Endothelial cell of hepatic sinusoid (primary cell): Measurements from ENCODE around the gene CCDC179.

ENCODE experiments used
- in situ Hi-C: cut with HindIII; loops from 2 replicates; pipeline ENCODE4 v1.10.0; 2017; ENCODE audit warnings: low sequenced_read_pairs

The CCDC179 gene

DNA sequence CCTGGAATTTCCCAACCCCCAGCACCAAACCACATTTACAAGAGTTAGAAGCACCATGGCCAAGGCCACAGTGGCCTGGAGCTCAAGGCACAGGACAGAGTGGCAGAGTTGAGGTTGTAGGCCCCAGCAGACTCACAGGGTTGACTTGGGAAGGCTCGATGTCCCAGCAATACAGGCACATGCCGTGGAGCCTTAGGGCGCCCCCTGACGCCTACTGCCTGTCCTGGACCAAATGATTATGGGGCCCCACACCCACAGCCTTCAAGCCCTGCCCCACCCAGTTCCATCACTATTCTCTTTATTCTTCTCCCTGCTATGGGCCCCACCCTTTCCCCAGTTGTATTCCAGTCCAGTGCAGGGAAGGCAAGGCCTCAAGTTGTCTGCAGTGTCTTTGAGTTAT is at the start of gene CCDC179:
Gene CCDC179, minus strand, starts transcription at position 234 of the 400 bp plus-strand sequence. Its CDS starts 53 bp downstream, at position 181.
- in situ Hi-C loops = no loop called here

DNA sequence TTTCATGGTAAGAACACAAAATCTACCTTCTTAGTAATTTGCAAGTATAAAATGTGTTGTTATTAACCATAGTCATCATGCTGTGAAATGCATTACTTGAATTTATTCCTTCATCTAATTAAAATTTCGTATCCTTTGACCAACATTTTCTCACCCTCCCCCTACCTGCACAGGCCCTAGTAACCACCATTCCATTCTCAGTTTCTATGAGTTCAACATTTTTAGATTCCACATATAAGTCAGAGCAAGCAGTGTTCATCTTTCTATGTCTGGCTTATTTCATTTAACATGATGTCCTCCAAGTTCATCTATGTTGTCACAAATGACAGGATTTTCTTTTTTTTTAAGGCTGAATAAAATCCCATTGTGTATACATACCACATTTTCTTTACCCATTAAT is 43.5 kb upstream of the CCDC179 start:
- in situ Hi-C loops = no loop called here

DNA sequence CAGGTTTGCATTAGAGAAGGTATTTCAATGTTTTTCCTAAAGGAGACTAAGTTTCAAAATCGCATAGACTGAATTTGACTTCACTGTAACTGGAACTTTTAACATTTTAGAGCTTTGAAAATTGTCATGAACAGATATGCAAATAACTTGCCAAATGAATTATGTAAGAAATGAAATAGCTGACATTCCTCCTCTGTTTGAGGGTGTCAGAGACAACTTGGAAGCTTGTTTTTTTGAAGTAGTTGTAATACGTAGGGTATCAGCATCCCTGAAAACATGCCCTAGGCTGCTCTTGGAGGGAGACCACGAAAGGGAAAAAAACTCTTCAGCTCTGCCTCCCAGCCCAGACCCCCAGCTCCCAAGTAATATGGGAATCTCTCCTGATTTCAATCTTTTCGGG is 41.3 kb upstream of the CCDC179 start:
- in situ Hi-C loops = no loop called here

DNA sequence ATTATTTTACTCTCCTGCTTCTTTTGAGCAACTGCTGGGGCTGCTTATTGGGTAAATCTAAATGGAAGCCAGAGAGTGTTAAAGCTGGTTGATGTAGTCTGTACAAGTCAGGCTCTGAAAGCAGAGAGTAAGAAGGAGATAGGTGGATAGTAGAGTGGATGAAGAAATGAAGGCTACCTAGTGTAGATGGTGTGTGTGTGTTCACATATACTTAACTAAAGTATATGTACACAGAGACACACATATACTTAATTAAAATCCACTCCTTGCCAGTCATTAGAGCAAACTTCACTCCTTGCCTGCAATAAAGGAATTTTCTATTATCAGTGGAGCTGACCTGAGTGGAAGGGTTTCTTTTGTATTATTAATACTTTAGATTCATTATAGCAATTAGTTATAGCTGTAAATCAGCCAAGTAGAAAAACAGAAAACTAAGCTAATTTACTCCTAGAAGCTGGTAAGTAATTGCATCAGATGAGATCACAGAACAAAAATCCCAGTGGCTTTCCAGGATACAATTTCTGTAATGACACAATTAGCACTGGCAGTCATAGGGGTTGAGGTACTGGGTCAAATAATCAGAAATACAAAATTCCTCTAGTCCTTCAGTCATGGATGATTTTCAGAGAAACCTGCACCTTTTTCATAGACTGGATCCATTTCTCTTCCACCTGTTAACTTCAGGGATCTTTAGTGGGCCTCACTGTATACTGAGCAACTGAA is 40.7 kb upstream of the CCDC179 start:
- in situ Hi-C loops = no loop called here

DNA sequence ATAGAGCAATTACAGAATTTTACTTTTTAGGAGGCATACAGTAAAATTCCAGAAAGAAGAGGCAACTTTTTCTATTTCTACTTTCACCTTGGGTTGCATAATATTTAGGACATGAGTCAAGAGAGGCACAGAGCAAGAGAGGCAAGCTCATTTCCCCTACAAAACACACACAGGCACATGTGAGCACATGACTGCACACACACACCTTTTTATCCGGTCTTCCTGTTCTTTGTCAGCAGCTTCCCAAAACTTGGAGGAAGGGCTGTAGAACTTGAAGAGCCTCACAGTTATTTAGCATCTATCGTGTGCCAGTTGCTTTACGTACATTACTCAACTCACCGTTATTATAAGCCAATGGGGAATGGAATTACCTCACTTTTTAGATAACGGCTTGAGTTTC is 37.8 kb upstream of the CCDC179 start:
- in situ Hi-C loops = no loop called here

GRCh38 chr11:22890227-22890626 is 30.0 kb upstream of the CCDC179 start:
- in situ Hi-C loops = no loop called here

- in situ Hi-C loops = no loop called here
Observed at GRCh38 chr11:22884217-22884616, 23.9 kb upstream of the CCDC179 start.

DNA sequence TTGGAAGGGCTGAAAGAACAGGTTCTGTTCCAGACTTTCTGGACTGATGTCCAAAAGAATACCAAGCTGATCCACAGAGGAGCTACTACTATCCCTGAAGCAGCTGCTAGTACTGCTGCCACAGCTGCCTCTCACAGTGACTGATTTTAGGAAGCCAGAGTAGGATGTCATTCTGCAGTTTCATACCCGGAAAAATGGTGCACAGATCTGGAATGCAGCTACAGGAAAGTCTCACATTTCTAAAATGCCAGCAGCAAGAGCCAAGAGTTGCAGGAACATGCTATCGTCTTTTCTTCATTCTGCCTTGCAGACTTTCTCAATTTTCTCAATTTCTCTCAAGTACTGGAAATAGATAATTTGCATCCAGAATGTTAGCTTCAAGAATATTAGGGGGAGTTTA is 19.4 kb upstream of the CCDC179 start:
- in situ Hi-C loops = no loop called here

DNA sequence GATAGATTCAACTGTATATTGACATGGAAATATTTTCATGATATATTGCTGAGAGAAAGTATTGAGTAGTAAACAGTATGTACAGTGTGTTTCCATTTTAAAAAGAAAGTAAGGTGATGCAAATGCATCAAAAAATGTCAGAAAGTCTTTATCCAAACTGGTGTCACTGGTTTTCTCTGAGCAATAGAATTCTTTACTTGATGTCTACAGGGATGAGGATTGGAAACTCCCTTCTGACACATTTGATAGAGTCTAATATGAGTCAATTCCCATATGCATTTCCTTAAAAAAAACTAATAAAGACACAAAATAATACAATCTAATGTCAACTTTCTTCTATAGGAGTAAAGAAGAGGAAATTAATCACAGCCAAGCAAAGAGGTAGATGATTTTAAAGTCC is 18.3 kb upstream of the CCDC179 start:
- in situ Hi-C loops = no loop called here

DNA sequence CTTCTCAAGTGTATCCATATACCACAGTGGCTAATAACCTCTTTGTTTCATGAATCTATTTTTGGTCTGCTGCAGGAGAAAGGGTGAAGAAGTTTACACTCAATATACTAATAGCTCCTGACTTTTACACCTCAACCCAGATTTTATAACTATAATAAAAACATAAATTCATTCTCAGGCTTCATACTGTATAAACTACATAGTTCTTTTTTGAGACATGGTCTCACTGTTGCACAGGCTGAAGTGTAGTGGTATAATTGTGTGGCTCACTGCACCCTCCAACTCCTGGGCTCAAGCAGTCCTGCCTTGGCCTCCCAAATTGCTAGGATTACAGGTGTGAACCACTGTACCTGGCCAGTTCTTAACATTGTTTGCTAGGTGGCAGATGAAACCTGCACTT is 17.8 kb upstream of the CCDC179 start:
- in situ Hi-C loops = no loop called here

GRCh38 chr11:22875869-22876473 is 15.7 kb upstream of the CCDC179 start:
- in situ Hi-C loops = no loop called here

- in situ Hi-C loops = no loop called here
Observed at GRCh38 chr11:22869325-22869724, 9.1 kb upstream of the CCDC179 start.

DNA sequence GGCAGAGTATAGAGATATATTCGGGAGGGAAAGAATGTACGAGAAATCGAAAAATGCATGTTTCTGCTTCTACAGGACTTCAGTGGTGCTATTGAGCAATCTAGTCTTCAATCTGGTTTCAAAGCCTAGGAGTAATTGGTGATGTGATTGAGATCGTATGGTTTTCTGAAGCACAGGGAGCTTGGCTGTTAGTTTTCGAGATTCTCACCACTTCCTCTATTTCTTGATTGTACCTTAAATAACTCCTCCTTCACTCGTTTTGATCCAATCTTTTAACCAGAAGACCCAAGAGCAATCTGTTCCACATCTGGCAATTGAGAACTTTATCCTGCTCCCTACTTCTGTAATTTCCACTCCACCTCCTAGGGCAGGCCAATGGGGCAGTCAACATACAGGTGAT is 518 bp downstream of the CCDC179 start:
- in situ Hi-C loops = no loop called here

GRCh38 chr11:22851477-22851876 is 8.8 kb downstream of the CCDC179 start:
- in situ Hi-C loops = no loop called here

DNA sequence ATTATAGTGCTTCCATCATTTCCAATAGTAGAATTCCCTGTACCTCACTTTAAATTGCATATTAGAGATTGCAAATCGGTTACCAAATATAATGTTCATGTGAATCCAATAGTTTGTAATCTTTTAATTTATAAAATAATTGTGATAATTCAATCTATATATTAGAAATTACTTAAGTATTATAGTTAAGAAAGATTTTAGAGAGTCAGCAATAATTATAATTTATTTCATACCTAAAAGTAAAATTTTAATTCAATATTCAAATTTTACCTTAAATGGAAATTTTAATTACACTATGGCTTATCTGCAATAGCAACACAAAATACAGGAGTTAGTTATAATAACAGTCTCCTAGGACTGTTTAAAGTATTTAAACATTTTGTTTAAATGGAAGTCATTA is 13.5 kb downstream of the CCDC179 start:
- in situ Hi-C loops = no loop called here

DNA sequence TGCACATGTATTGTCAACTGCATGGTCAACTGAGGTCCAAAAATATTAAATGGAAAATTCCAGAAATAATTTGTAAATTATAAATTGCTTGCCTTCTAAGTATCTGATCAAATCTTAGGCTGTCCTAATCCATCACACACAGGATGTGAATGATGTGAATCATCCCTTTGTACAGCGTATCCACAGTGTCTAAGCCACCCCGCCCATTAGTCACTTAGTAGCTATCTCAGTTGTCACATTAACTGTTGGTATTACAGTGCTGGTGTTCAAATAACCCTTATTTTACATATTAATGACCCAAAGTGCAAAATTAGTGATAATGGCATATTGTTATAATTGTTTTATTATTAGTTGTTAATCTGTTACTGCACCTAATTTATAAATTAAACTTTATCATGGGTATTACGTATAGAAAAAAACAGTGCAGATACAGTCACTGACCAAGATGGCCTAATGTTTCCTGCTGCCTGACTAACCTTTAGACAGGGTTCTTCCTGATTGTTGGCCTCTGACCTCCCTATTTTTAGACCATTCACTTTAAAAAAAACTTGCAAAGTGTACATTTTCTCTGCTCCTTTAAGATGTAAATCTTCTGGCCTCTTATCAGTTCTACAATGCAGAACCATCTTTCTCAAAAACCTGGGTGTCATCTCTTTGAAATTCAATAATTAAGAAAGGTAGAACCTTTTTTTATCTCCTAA is 27.8 kb downstream of the CCDC179 start:
- in situ Hi-C loops = no loop called here

GRCh38 chr11:22830082-22830414 is 30.2 kb downstream of the CCDC179 start:
- in situ Hi-C loops = no loop called here

GRCh38 chr11:22829231-22830081 is 30.8 kb downstream of the CCDC179 start, which contains the start of gene SVIP:
TSS of gene SVIP (minus strand) at chr11:22829801. CDS start at chr11:22829748, 53 bp downstream.
- in situ Hi-C loops = loop anchor here (5.0 kb wide), 1 partner anchor 37 kb away; no protein-coding TSS in a partner anchor

GRCh38 chr11:22828373-22828772 is 31.9 kb downstream of the CCDC179 start:
- in situ Hi-C loops = loop anchor here (5.0 kb wide), 1 partner anchor 36 kb away; no protein-coding TSS in a partner anchor

DNA sequence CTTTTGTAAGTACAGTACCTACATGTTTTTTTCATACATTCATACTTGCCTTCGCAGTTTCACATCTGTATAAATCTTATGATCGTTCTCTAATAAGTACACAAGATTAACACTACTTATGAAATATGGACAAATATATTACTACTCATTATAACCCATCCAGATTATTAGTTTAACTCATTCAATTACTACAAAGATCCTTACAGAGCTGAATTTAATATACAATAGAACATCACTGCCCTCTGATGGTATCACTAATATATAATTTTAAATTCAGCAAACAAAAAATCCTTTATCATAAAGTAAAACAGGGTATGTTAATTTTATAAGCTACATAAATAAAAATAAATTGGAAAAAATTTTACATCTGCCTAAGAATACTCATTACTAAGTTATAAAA is 38.1 kb downstream of the CCDC179 start:
- in situ Hi-C loops = no loop called here

- in situ Hi-C loops = no loop called here
Observed at GRCh38 chr11:22809893-22810292, 50.4 kb downstream of the CCDC179 start.
